Upper lobe of right lung (tissue), 1 donor: ENCODE results near the gene ASB2. TPM values are rescaled to one million over a fixed set of nuclear protein-coding genes. Genes with fewer than 3 reads are reported as not detected.
A peak's percentile ranks its signal among the peaks of the same experiment; 100 is the strongest.

Experiments
- ATAC-seq: fragments of 200-7000 bp; cut with Tn5 transposase; one replicate; pipeline ENCODE4 v1.9.1; 2020; ENCODE audit warnings: mild to moderate bottlenecking, moderate library complexity
- DNase-seq: peaks from one replicate; pipeline ENCODE4 v3.0.0-alpha.2; 2020
- H3K27ac ChIP-seq: fragments of 200-600 bp; one replicate; pipeline ENCODE4 v1.8.0; 2022
- H3K27me3 ChIP-seq: fragments of 200-600 bp; one replicate; pipeline ENCODE4 v1.8.0; 2022; ENCODE audit warnings: mild to moderate bottlenecking
- H3K36me3 ChIP-seq: fragments of 200-600 bp; one replicate; pipeline ENCODE4 v1.8.0; 2022
- H3K4me1 ChIP-seq: fragments of 200-600 bp; one replicate; pipeline ENCODE4 v1.8.0; 2022
- H3K4me3 ChIP-seq: fragments of 200-600 bp; one replicate; pipeline ENCODE4 v1.8.0; 2022; ENCODE audit warnings: mild to moderate bottlenecking
- H3K9me3 ChIP-seq: fragments of 200-600 bp; one replicate; pipeline ENCODE4 v1.8.0; 2022
- intact Hi-C: fragments of 100-400 bp; cut with DNase I; formaldehyde crosslinking; loops from one replicate; pipeline ENCODE4 v1.11.0; 2022
- total RNA-seq: library from RNA; stranded (reverse); fragmentation: NEBNext Ultra II Directional; extraction: Animal tissue kit (Norgen Biotek cat#: 25700); gene quantifications from one replicate; pipeline ENCODE4 v1.2.1, GENCODE V29; 2021
- TF ChIP-seq, protein P1 (sequence below): fragments of 200-600 bp; IDR thresholded peaks from one replicate; pipeline ENCODE4 v1.8.0; 2022; ENCODE audit warnings: antibody characterized with exemption
- donor health status: DM: no; HTN: yes; CAD: no; lungs with severe emphysema.

Gene ASB2
- total RNA-seq, 1 donor from 2014 or later, result 3.2 TPM

DNA sequence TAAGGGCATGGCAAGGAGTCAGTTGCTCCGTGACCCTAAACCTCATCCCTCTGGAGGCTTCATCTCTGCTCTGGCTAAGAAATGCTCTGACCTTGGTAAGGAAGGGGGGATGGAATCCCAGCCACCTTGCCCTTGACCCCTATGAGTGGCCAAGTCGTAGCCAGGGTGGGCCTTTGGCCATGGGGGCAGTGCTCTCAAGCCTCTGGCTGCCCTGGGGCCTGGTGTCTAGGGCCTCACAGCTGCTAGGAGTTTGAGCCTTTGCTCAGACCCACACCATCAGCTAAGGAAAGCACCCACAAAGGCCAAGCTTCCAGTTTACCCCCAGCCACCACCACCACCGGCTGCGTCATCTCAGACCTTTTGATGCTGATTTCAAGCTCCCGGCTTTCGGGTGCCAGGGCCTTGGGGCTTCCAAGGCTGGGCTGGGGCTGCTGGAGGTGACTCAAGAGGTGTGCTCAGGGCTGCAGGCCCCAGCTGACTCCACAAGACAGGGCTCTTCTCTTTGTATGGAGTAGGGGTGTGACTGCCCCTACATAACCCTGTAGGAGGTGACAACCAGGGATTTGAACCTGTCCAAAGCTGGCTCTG lies 3.7 kb downstream of the ASB2 start:
- Histone ChIP-seq H3K9me3 (no peaks in the 10 kb centered on the region), H3K4me1 (peaks cover 29% of the 10 kb centered on the region), H3K27ac (no peak overlapping the region), H3K36me3 (no peaks in the 10 kb centered on the region), H3K27me3 (no peaks in the 10 kb centered on the region), H3K4me3 (no peak overlapping the region)
- no peak for DNase-seq
- TF ChIP-seq, protein P1, sequence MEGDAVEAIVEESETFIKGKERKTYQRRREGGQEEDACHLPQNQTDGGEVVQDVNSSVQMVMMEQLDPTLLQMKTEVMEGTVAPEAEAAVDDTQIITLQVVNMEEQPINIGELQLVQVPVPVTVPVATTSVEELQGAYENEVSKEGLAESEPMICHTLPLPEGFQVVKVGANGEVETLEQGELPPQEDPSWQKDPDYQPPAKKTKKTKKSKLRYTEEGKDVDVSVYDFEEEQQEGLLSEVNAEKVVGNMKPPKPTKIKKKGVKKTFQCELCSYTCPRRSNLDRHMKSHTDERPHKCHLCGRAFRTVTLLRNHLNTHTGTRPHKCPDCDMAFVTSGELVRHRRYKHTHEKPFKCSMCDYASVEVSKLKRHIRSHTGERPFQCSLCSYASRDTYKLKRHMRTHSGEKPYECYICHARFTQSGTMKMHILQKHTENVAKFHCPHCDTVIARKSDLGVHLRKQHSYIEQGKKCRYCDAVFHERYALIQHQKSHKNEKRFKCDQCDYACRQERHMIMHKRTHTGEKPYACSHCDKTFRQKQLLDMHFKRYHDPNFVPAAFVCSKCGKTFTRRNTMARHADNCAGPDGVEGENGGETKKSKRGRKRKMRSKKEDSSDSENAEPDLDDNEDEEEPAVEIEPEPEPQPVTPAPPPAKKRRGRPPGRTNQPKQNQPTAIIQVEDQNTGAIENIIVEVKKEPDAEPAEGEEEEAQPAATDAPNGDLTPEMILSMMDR, result no peak
- intact Hi-C loops, result no loop called here
- ATAC-seq, result no peak

DNA sequence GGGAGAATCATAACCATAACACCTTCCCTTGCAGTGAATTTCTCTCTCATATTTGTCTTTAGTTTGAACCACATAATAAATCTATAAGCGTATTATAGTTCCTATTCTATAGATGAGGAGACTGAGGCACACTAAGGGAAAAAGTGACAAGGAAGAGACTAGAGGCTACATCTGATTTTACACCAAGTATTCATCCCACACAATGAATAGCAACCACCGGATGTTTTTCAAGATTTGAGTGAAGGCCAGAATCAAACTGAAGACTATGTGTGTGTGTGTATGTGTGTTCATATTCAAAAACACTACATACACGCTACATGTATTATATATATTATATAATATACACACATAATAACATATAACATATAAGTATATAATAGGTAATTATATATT lies 4.7 kb downstream of the ASB2 start:
- Histone ChIP-seq H3K9me3 (no peaks in the 10 kb centered on the region), H3K4me3 (peak overlapping the region; percentile 47), H3K4me1 (peaks cover 26% of the 10 kb centered on the region), H3K27me3 (no peaks in the 10 kb centered on the region), H3K36me3 (no peaks in the 10 kb centered on the region), H3K27ac (no peak overlapping the region)
- ATAC-seq, result no peak
- DNase-seq, result no peak
- intact Hi-C loops, result no loop called here
- TF ChIP-seq, protein P1, result no peak

DNA sequence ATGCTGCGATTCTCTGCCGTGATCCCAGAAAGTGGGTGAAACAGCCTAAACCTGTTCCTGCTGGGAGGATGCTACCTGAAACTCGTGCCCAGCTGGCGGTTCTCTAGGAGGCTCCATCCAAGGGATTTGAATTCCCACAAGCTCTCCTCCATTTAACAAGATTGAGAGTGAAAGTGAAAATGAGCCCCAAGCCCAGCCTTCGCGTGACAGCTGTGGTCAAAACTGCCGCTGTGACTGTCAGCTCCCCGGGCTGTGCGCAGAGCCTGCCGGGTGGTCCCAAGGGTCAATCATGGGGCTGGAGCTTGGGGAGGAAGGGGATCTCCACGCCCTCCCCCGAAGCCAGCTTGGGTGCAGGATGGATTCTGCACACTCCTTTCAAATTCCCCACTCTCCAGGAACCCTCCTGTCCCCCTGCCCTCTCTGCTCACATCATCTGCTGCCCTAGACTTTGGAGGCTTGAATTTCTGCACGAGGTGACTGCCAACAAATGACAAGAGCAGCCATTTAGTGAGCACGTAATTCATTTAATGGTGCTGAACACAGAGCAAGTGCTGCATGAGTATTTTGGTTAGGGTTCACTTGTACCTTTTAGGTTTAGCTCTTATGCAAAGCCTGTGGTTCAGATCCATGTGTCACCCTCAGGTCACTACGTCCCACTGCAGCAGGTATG lies 5.3 kb downstream of the ASB2 start:
- DNase-seq, result no peak
- Histone ChIP-seq H3K36me3 (no peaks in the 10 kb centered on the region), H3K4me3 (peak overlapping the region; percentile 47), H3K27me3 (no peaks in the 10 kb centered on the region), H3K4me1 (peaks cover 23% of the 10 kb centered on the region), H3K27ac (peak overlapping the region; percentile 17), H3K9me3 (no peaks in the 10 kb centered on the region)
- TF ChIP-seq, protein P1, result no peak
- intact Hi-C loops, result no loop called here
- ATAC-seq, result peak; percentile 32

DNA sequence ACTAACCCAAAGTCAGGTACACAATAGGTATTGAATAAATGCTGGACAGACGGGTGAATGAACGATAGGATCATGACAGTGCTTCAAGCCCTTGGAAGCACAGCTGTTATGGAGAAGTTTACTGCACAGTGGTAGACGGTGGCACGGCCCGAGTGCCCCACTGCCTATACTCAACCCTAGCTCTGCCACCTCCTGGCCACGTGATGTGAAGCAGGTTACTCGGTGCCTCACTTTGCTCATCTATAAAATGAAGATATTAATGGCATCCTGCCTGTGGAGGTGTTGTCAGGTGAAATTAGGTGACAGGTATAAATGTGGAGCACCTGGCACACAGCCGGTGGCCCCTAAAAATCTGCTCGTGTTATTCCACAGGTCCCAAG lies 5.8 kb downstream of the ASB2 start:
- TF ChIP-seq, protein P1, result peak; percentile 38
- H3K27ac ChIP-seq, result peak overlapping the region; percentile 17
- H3K4me3 ChIP-seq, result peak overlapping the region; percentile 47
- H3K4me1 ChIP-seq, result peaks cover 28% of the 10 kb centered on the region
- peak; percentile 61 for ATAC-seq
- no peaks in the 10 kb centered on the region for H3K9me3 ChIP-seq
- intact Hi-C loops, result no loop called here
- no peaks in the 10 kb centered on the region for H3K36me3 ChIP-seq
- H3K27me3 ChIP-seq, result no peaks in the 10 kb centered on the region
- DNase-seq, result no peak

DNA sequence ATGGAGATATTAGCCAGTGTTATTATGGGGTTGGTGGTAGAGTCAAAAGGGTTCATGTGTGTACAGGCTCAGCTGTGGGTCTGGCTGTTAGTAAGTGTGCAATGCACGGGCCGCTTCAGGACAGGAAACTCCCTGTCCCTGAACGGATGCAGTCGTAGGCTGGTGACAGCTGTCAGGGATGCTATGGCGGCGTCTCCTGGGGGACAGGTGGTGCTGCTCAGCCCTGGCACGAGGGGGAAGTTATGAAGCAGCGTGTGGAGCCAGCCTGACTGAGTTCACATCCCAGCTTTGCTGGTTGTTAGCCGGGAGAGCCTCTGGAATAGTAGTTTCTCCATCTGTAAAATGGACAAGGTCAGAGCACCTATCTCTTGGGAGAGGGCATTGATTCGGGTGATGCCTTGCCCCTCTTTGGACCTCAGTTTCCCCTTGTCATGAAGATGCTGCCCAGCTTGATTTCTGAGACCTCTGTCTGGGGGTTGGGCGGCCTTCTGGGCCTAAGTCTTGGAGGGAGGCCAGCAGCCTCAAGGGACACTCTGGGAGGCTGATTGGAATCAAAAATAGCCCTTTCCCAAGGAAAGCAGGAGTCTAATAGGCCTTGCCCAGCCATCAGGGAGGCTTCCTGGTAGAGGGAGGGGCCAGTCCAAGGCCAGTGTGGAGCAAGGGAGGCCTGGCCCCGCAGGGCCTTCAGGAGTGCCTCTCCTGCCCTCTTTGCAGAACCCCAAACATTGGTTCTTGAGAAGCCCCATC lies 7.1 kb downstream of the ASB2 start:
- Histone ChIP-seq H3K4me3 (no peak overlapping the region), H3K27me3 (no peaks in the 10 kb centered on the region), H3K27ac (no peak overlapping the region), H3K9me3 (no peaks in the 10 kb centered on the region), H3K4me1 (peaks cover 29% of the 10 kb centered on the region), H3K36me3 (no peaks in the 10 kb centered on the region)
- no peak for ATAC-seq
- intact Hi-C loops, result no loop called here
- TF ChIP-seq, protein P1, result no peak
- DNase-seq, result no peak
